K562 (cell line): ENCODE measurements around the gene TRPM4. TPM values are rescaled to one million over a fixed set of nuclear protein-coding genes. Genes with fewer than 3 reads are reported as not detected.

Source experiments
- ARID1B ChIP-seq: fragments of 450-650 bp; IDR thresholded peaks from 2 replicates; pipeline ENCODE4 v1.6.1; 2016; ENCODE audit warnings: antibody characterized with exemption, mild to moderate bottlenecking, inconsistent platforms
- CREM ChIP-seq: IDR thresholded peaks from 2 replicates; pipeline ENCODE4 v1.6.1; 2014; ENCODE audit warnings: antibody characterized with exemption, low read depth
- ELF4 ChIP-seq: fragments of 450-650 bp; formaldehyde crosslinking; IDR thresholded peaks from 2 replicates; pipeline ENCODE4 v1.4.0; 2022; ENCODE audit warnings: missing genetic modification characterization
- HMG20A ChIP-seq: fragments of 450-650 bp; formaldehyde crosslinking; conservative IDR thresholded peaks from 2 replicates; pipeline ENCODE4 v1.4.0; 2020; ENCODE audit warnings: mild to moderate bottlenecking, mixed read lengths
- KAT8 ChIP-seq: fragments of 450-650 bp; IDR thresholded peaks from 2 replicates; pipeline ENCODE4 v1.6.1; 2016; ENCODE audit warnings: low read depth, mild to moderate bottlenecking
- KDM5B ChIP-seq: fragments of 200-600 bp; sonication (generic); IDR thresholded peaks from 2 replicates; pipeline ENCODE4 v1.6.1; 2012; ENCODE audit warnings: low read depth, mild to moderate bottlenecking, moderate library complexity, low read length, control low read depth, inconsistent platforms; ENCODE audit not compliant: insufficient replicate concordance
- NBN ChIP-seq: fragments of 450-650 bp; IDR thresholded peaks from 2 replicates; pipeline ENCODE4 v1.6.1; 2016; ENCODE audit warnings: low read depth, mild to moderate bottlenecking
- NFIC ChIP-seq: fragments of 450-650 bp; IDR thresholded peaks from 2 replicates; pipeline ENCODE4 v1.6.1; 2017; ENCODE audit warnings: mild to moderate bottlenecking, inconsistent platforms
- NR2C1 ChIP-seq, 2 experiments: fragments of 450-650 bp; IDR thresholded peaks; 2 replicates each; pipeline ENCODE4 v1.6.1; 2017; ENCODE audit warnings: mild to moderate bottlenecking in 2 of 2, antibody characterized with exemption in 1 of 2, inconsistent platforms in 1 of 2, missing compliant biosample characterization in 1 of 2, missing genetic modification characterization in 1 of 2
- PHF21A ChIP-seq: fragments of 450-650 bp; IDR thresholded peaks from 2 replicates; pipeline ENCODE4 v1.6.1; 2017; ENCODE audit warnings: low read depth, borderline replicate concordance
- POLR2AphosphoS5 ChIP-seq: IDR thresholded peaks from 2 replicates; pipeline ENCODE4 v1.6.1; 2011; ENCODE audit warnings: mild to moderate bottlenecking, low read depth, low read length, moderate library complexity; ENCODE audit not compliant: control insufficient read depth, insufficient read depth
- RFX1 ChIP-seq: fragments of 450-650 bp; IDR thresholded peaks from 2 replicates; pipeline ENCODE4 v1.6.1; 2016; ENCODE audit warnings: mild to moderate bottlenecking, moderate library complexity
- ZBTB7A ChIP-seq: IDR thresholded peaks from 2 replicates; pipeline ENCODE4 v1.6.1; 2011; ENCODE audit warnings: low read depth, mild to moderate bottlenecking, low read length, moderate library complexity, borderline replicate concordance; ENCODE audit not compliant: control insufficient read depth
- ZNF354B ChIP-seq: fragments of 250-450 bp; sonication (Bioruptor Pico); IDR thresholded peaks from 2 replicates; pipeline ENCODE4 v1.4.0; 2020
- ZNF583 ChIP-seq: fragments of 250-450 bp; sonication (Bioruptor Pico); IDR thresholded peaks from 2 replicates; pipeline ENCODE4 v1.4.0; 2020
- polyA plus RNA-seq, 8 experiments: library from polyadenylated mRNA; depleted of rRNA in 4 of 8; stranded (reverse) in 5 of 8; unstranded in 3 of 8; fragments of >200 nt; fragmentation: Nextera tagmentation in 2 of 8; fragmentation: Illumina TruSeq in 1 of 8; extraction: Ambion mirVana in 2 of 8; extraction: Trizol in 1 of 8; gene quantifications; 2 replicates each; pipeline versions ENCODE4 v1.2.1 to v1.2.3, GENCODE V29; 2011 to 2014; ENCODE audit warnings: inconsistent platforms in 1 of 8, missing spikeins in 1 of 8
- total RNA-seq, 7 experiments: library from RNA; depleted of rRNA in 6 of 7; stranded (reverse); fragments of >200 nt in 6 of 7; fragmentation: Illumina TruSeq in 2 of 7; extraction: Trizol in 2 of 7; gene quantifications; 2 replicates each; pipeline versions ENCODE4 v1.2.1 to v1.2.3, GENCODE V29; 2011 to 2021; ENCODE audit warnings: low replicate concordance in 1 of 7
- TF ChIP-seq, protein P1 (sequence below): fragments of 450-650 bp; formaldehyde crosslinking; IDR thresholded peaks from 2 replicates; pipeline ENCODE4 v1.4.0; 2020; ENCODE audit warnings: mild to moderate bottlenecking, moderate library complexity
- TF ChIP-seq, protein P2 (sequence below): sonication (generic); formaldehyde crosslinking; IDR thresholded peaks from 2 replicates; pipeline ENCODE4 v1.8.0; 2022; ENCODE audit warnings: mild to moderate bottlenecking, missing genetic modification reagents, borderline replicate concordance
- TF ChIP-seq, protein P3 (sequence below): sonication (generic); formaldehyde crosslinking; IDR thresholded peaks from 2 replicates; pipeline ENCODE4 v1.8.0; 2022; ENCODE audit warnings: missing genetic modification reagents, mild to moderate bottlenecking, moderate library complexity, borderline replicate concordance
- TF ChIP-seq, protein P4 (sequence below): fragments of 450-650 bp; IDR thresholded peaks from 2 replicates; pipeline ENCODE4 v1.6.1; 2016
- TF ChIP-seq, protein P5 (sequence below): IDR thresholded peaks from 2 replicates; pipeline ENCODE4 v1.6.1; 2011; ENCODE audit not compliant: insufficient read length; ENCODE audit errors: extremely low read depth
- TF ChIP-seq, protein P6 (sequence below): sonication (generic); formaldehyde crosslinking; IDR thresholded peaks from 2 replicates; pipeline ENCODE4 v1.9.0; 2022; ENCODE audit warnings: mild to moderate bottlenecking, missing genetic modification reagents

The TRPM4 gene
- total and polyA plus RNA-seq, 9 of the 15 experiments (the other 6 are each of a cell fraction or from before 2014, with no cell fraction given) = 6.5 to 45.4 (median 15.2) TPM

DNA sequence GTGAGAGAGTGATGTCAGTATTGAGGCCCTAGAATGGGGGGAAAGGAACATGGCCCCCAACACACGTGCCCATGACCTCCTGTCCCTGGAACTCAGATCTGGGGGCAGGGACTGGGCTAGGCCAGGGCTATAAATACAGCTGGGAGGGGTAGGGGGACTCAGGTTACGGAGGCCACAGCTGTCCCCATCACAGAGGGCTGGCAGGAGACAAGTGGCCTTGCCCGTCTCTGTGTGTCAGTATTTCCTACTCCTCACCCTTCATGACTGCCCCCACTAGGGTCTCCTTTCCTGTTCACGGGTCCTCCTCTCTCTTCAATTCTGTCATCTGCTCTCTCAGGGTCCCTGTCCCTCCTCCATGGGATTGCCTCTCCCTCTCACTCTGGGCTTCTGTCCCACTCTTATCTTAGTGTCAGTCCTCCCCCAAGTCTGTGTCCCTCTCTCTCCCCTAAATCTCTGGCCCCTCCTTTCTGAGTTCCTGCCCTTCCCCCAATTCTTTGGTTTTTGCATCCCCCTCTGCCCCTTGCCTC lies 1.7 kb upstream of the TRPM4 start (continued):
- TF ChIP-seq NBN = no peak
- TF ChIP-seq PHF21A = 0 out of 2 replicates have a peak, but pooled peaks have one; percentile 39
- peak; percentile 67; the same call in 1 of the 2 replicates for TF ChIP-seq ZBTB7A
- TF ChIP-seq, protein P1, sequence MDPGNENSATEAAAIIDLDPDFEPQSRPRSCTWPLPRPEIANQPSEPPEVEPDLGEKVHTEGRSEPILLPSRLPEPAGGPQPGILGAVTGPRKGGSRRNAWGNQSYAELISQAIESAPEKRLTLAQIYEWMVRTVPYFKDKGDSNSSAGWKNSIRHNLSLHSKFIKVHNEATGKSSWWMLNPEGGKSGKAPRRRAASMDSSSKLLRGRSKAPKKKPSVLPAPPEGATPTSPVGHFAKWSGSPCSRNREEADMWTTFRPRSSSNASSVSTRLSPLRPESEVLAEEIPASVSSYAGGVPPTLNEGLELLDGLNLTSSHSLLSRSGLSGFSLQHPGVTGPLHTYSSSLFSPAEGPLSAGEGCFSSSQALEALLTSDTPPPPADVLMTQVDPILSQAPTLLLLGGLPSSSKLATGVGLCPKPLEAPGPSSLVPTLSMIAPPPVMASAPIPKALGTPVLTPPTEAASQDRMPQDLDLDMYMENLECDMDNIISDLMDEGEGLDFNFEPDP (CRISPR knock-in tag) = no peak
- 0 out of 2 replicates have a peak, but pooled peaks have one; percentile 31 for TF ChIP-seq POLR2AphosphoS5
- TF ChIP-seq ARID1B = peak; percentile 71
- no peak for TF ChIP-seq KDM5B
- TF ChIP-seq, protein P2, sequence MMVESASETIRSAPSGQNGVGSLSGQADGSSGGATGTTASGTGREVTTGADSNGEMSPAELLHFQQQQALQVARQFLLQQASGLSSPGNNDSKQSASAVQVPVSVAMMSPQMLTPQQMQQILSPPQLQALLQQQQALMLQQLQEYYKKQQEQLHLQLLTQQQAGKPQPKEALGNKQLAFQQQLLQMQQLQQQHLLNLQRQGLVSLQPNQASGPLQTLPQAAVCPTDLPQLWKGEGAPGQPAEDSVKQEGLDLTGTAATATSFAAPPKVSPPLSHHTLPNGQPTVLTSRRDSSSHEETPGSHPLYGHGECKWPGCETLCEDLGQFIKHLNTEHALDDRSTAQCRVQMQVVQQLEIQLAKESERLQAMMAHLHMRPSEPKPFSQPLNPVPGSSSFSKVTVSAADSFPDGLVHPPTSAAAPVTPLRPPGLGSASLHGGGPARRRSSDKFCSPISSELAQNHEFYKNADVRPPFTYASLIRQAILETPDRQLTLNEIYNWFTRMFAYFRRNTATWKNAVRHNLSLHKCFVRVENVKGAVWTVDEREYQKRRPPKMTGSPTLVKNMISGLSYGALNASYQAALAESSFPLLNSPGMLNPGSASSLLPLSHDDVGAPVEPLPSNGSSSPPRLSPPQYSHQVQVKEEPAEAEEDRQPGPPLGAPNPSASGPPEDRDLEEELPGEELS (CRISPR knock-in tag) = no peak
- TF ChIP-seq, protein P3, sequence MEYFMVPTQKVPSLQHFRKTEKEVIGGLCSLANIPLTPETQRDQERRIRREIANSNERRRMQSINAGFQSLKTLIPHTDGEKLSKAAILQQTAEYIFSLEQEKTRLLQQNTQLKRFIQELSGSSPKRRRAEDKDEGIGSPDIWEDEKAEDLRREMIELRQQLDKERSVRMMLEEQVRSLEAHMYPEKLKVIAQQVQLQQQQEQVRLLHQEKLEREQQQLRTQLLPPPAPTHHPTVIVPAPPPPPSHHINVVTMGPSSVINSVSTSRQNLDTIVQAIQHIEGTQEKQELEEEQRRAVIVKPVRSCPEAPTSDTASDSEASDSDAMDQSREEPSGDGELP (CRISPR knock-in tag) = peak; percentile 92; the same call in 1 of the 2 replicates
- TF ChIP-seq, protein P4, sequence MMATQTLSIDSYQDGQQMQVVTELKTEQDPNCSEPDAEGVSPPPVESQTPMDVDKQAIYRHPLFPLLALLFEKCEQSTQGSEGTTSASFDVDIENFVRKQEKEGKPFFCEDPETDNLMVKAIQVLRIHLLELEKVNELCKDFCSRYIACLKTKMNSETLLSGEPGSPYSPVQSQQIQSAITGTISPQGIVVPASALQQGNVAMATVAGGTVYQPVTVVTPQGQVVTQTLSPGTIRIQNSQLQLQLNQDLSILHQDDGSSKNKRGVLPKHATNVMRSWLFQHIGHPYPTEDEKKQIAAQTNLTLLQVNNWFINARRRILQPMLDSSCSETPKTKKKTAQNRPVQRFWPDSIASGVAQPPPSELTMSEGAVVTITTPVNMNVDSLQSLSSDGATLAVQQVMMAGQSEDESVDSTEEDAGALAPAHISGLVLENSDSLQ = peak; percentile 56; the same call in 1 of the 2 replicates
- TF ChIP-seq ELF4 = peak; percentile 67; the same call in 1 of the 2 replicates
- TF ChIP-seq, protein P5, sequence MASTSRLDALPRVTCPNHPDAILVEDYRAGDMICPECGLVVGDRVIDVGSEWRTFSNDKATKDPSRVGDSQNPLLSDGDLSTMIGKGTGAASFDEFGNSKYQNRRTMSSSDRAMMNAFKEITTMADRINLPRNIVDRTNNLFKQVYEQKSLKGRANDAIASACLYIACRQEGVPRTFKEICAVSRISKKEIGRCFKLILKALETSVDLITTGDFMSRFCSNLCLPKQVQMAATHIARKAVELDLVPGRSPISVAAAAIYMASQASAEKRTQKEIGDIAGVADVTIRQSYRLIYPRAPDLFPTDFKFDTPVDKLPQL = no peak
- TF ChIP-seq NFIC = peak; percentile 60
- no peak for TF ChIP-seq HMG20A (CRISPR knock-in tag)
- TF ChIP-seq, protein P6, sequence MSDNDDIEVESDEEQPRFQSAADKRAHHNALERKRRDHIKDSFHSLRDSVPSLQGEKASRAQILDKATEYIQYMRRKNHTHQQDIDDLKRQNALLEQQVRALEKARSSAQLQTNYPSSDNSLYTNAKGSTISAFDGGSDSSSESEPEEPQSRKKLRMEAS = peak; percentile 63
- no peak for TF ChIP-seq ZNF354B (CRISPR knock-in tag)
- TF ChIP-seq ZNF583 (CRISPR knock-in tag) = no peak
- no peak for TF ChIP-seq NR2C1 (IDR thresholded peaks at IDR 0.05)
- TF ChIP-seq NR2C1 (tag; IDR thresholded peaks at IDR 0.05) = peak; percentile 43; the same call in 1 of the 2 replicates
- TF ChIP-seq RFX1 = no peak
- TF ChIP-seq KAT8 = no peak
- TF ChIP-seq CREM = peak; percentile 39
